ENCODE measurements around the gene YEATS4.

Gene YEATS4

GRCh38 chr12:69404851-69405565, 45.5 kb downstream of the YEATS4 start:
- WGBS (ENCODE audit: extremely low coverage, insufficient coverage, insufficient read length), result no CpG with 5 or more reads among the region's 7 CpGs
- Histone ChIP-seq H3K4me2 (ENCODE audit: low read length) (peak overlapping the region; percentile 32), H3K27me3 (ENCODE audit: insufficient read depth, low read length) (no peaks in the 10 kb centered on the region), H2AFZ (ENCODE audit: insufficient read depth, low read length, poor library complexity) (no peak overlapping the region), H3K79me2 (ENCODE audit: control insufficient read depth, insufficient read depth, low read length, poor library complexity) (no peaks in the 10 kb centered on the region), H4K91ac (ENCODE audit: low read depth, low read length) (peak overlapping the region; percentile 89), H3K36me3 (ENCODE audit: control insufficient read depth in 1 of 2, insufficient read depth in 2 of 2, low read length in 2 of 2) (no peaks in the 10 kb centered on the region), H3K9me3 (ENCODE audit: insufficient read depth, low read depth, low read length) (no peaks in the 10 kb centered on the region), H4K8ac (ENCODE audit: low read depth, low read length) (no peak overlapping the region), H3K14ac (ENCODE audit: low read length) (peak overlapping the region; percentile 88), H3K79me1 (ENCODE audit: low read length) (peaks cover 11% of the 10 kb centered on the region), H3K4me1 (ENCODE audit: control insufficient read depth in 1 of 2, insufficient read depth in 2 of 2, low read length in 2 of 2) (peaks cover 3 to 7% of the 10 kb centered on the region in 2 experiments), H3K18ac (ENCODE audit: low read length) (no peak overlapping the region), H3K27ac (ENCODE audit: low read depth, low read length) (peak overlapping the region; percentile 39), H2BK12ac (ENCODE audit: low read length) (peak overlapping the region; percentile 95), H3K4me3 (ENCODE audit: low read depth, low read length) (no peak overlapping the region), H3K4ac (ENCODE audit: low read depth, low read length) (peak overlapping the region; percentile 21), H2BK120ac (ENCODE audit: insufficient read depth, low read length, poor library complexity) (peak overlapping the region; percentile 98), H2AK5ac (ENCODE audit: low read length) (peak overlapping the region; percentile 84), H4K12ac (ENCODE audit: low read depth, low read length) (no peak overlapping the region), H2BK5ac (ENCODE audit: low read depth, low read length, poor library complexity) (peak overlapping the region; percentile 67), H3K9ac (ENCODE audit: low read length) (no peak overlapping the region), H3K23ac (ENCODE audit: low read length) (no peak overlapping the region)
- peak; percentile 38 to 60 for DNase-seq

GRCh38 chr12:69405566-69405865, 46.0 kb downstream of the YEATS4 start:
- peaks cover 11% of the 10 kb centered on the region for H3K79me1 ChIP-seq (ENCODE audit: low read length)

GRCh38 chr12:69406217-69406616, 46.7 kb downstream of the YEATS4 start:
- Histone ChIP-seq H3K79me1 (ENCODE audit: low read length) (peaks cover 13% of the 10 kb centered on the region), H3K23ac (ENCODE audit: low read length) (no peak overlapping the region), H3K9ac (ENCODE audit: low read length) (no peak overlapping the region), H3K18ac (ENCODE audit: low read length) (no peak overlapping the region), H4K12ac (ENCODE audit: low read depth, low read length) (no peak overlapping the region), H4K91ac (ENCODE audit: low read depth, low read length) (peak overlapping the region; percentile 70), H2BK5ac (ENCODE audit: low read depth, low read length, poor library complexity) (no peak overlapping the region), H3K27ac (ENCODE audit: low read depth, low read length) (no peak overlapping the region), H3K4me1 (ENCODE audit: control insufficient read depth in 1 of 2, insufficient read depth in 2 of 2, low read length in 2 of 2) (peaks cover 3 to 7% of the 10 kb centered on the region in 2 experiments), H3K4me3 (ENCODE audit: low read depth, low read length) (no peak overlapping the region), H2AFZ (ENCODE audit: insufficient read depth, low read length, poor library complexity) (no peak overlapping the region), H3K9me3 (ENCODE audit: insufficient read depth, low read depth, low read length) (no peaks in the 10 kb centered on the region), H3K27me3 (ENCODE audit: insufficient read depth, low read length) (no peaks in the 10 kb centered on the region), H2AK5ac (ENCODE audit: low read length) (no peak overlapping the region), H4K8ac (ENCODE audit: low read depth, low read length) (no peak overlapping the region), H2BK120ac (ENCODE audit: insufficient read depth, low read length, poor library complexity) (no peak overlapping the region), H3K36me3 (ENCODE audit: control insufficient read depth in 1 of 2, insufficient read depth in 2 of 2, low read length in 2 of 2) (no peaks in the 10 kb centered on the region), H3K4me2 (ENCODE audit: low read length) (no peak overlapping the region), H3K4ac (ENCODE audit: low read depth, low read length) (no peak overlapping the region), H2BK12ac (ENCODE audit: low read length) (peak overlapping the region; percentile 27), H3K14ac (ENCODE audit: low read length) (no peak overlapping the region), H3K79me2 (ENCODE audit: control insufficient read depth, insufficient read depth, low read length, poor library complexity) (no peaks in the 10 kb centered on the region)
- DNase-seq, result no peak
- WGBS (ENCODE audit: extremely low coverage, insufficient coverage, insufficient read length), result no CpG with 5 or more reads among the region's 2 CpGs

More at GRCh38 chr12:69405566-69405865, 46.0 kb downstream of the YEATS4 start:
- Histone ChIP-seq H3K27me3 (ENCODE audit: insufficient read depth, low read length) (no peaks in the 10 kb centered on the region), H3K4me2 (ENCODE audit: low read length) (peak overlapping the region; percentile 32), H3K9me3 (ENCODE audit: insufficient read depth, low read depth, low read length) (no peaks in the 10 kb centered on the region), H3K27ac (ENCODE audit: low read depth, low read length) (peak overlapping the region; percentile 80), H2BK12ac (ENCODE audit: low read length) (no peak overlapping the region), H4K8ac (ENCODE audit: low read depth, low read length) (no peak overlapping the region), H4K91ac (ENCODE audit: low read depth, low read length) (no peak overlapping the region), H3K14ac (ENCODE audit: low read length) (no peak overlapping the region), H3K36me3 (ENCODE audit: control insufficient read depth in 1 of 2, insufficient read depth in 2 of 2, low read length in 2 of 2) (no peaks in the 10 kb centered on the region), H2AFZ (ENCODE audit: insufficient read depth, low read length, poor library complexity) (no peak overlapping the region), H3K4ac (ENCODE audit: low read depth, low read length) (no peak overlapping the region), H3K9ac (ENCODE audit: low read length) (no peak overlapping the region), H2BK5ac (ENCODE audit: low read depth, low read length, poor library complexity) (no peak overlapping the region), H3K18ac (ENCODE audit: low read length) (no peak overlapping the region), H4K12ac (ENCODE audit: low read depth, low read length) (no peak overlapping the region), H2BK120ac (ENCODE audit: insufficient read depth, low read length, poor library complexity) (no peak overlapping the region), H3K4me3 (ENCODE audit: low read depth, low read length) (no peak overlapping the region), H3K23ac (ENCODE audit: low read length) (no peak overlapping the region), H2AK5ac (ENCODE audit: low read length) (no peak overlapping the region), H3K79me2 (ENCODE audit: control insufficient read depth, insufficient read depth, low read length, poor library complexity) (no peaks in the 10 kb centered on the region), H3K4me1 (ENCODE audit: control insufficient read depth in 1 of 2, insufficient read depth in 2 of 2, low read length in 2 of 2) (peaks cover 3 to 7% of the 10 kb centered on the region in 2 experiments)
- no CpG with 5 or more reads among the region's 4 CpGs for WGBS (ENCODE audit: extremely low coverage, insufficient coverage, insufficient read length)
- peak; percentile 92 to 98 for DNase-seq

GRCh38 chr12:69410571-69410970, 51.0 kb downstream of the YEATS4 start:
- no CpG with 5 or more reads among the region's 9 CpGs for WGBS (ENCODE audit: extremely low coverage, insufficient coverage, insufficient read length)
- H3K79me2 ChIP-seq (ENCODE audit: control insufficient read depth, insufficient read depth, low read length, poor library complexity), result no peaks in the 10 kb centered on the region
- H2BK5ac ChIP-seq (ENCODE audit: low read depth, low read length, poor library complexity), result no peak overlapping the region
- H3K18ac ChIP-seq (ENCODE audit: low read length), result no peak overlapping the region
- H3K79me1 ChIP-seq (ENCODE audit: low read length), result peaks cover 17% of the 10 kb centered on the region
- H4K8ac ChIP-seq (ENCODE audit: low read depth, low read length), result no peak overlapping the region
- H3K9me3 ChIP-seq (ENCODE audit: insufficient read depth, low read depth, low read length), result no peaks in the 10 kb centered on the region
- no peak overlapping the region for H3K27ac ChIP-seq (ENCODE audit: low read depth, low read length)
- H3K4ac ChIP-seq (ENCODE audit: low read depth, low read length), result no peak overlapping the region
- H3K14ac ChIP-seq (ENCODE audit: low read length), result no peak overlapping the region
- no peak overlapping the region for H3K9ac ChIP-seq (ENCODE audit: low read length)
- no peak overlapping the region for H4K12ac ChIP-seq (ENCODE audit: low read depth, low read length)
- no peak overlapping the region for H3K4me3 ChIP-seq (ENCODE audit: low read depth, low read length)
- DNase-seq, result peak; percentile 76 to 85
- no peak overlapping the region for H2BK12ac ChIP-seq (ENCODE audit: low read length)
- no peaks in the 10 kb centered on the region for H3K36me3 ChIP-seq (ENCODE audit: control insufficient read depth in 1 of 2, insufficient read depth in 2 of 2, low read length in 2 of 2)
- no peak overlapping the region for H2AFZ ChIP-seq (ENCODE audit: insufficient read depth, low read length, poor library complexity)
- no peak overlapping the region for H2AK5ac ChIP-seq (ENCODE audit: low read length)
- no peak overlapping the region for H4K91ac ChIP-seq (ENCODE audit: low read depth, low read length)
- no peak overlapping the region for H3K23ac ChIP-seq (ENCODE audit: low read length)
- H3K4me1 ChIP-seq (ENCODE audit: control insufficient read depth in 1 of 2, insufficient read depth in 2 of 2, low read length in 2 of 2), result peaks cover 10 to 11% of the 10 kb centered on the region in 2 experiments
- H2BK120ac ChIP-seq (ENCODE audit: insufficient read depth, low read length, poor library complexity), result no peak overlapping the region
- no peaks in the 10 kb centered on the region for H3K27me3 ChIP-seq (ENCODE audit: insufficient read depth, low read length)
- no peak overlapping the region for H3K4me2 ChIP-seq (ENCODE audit: low read length)

Data from trophoblast cell (in vitro differentiated cells and primary cell).